HEK293 (cell line): ENCODE measurements around the gene CELA2A.
"Not testable (repeated sequence)": the region's sequence is repeated elsewhere in the genome, so short reads cannot be mapped to it uniquely, and the experiment has no call there.

Experiments
- CTCF ChIA-PET: fragments of 350-600 bp; formaldehyde crosslinking; extraction: SDS; loops from one replicate; lab custom pipeline; 2021; ENCODE audit warnings: antibody characterized with exemption; lab: Yijun Ruan, JAX
- POLR2A ChIA-PET: fragments of 300-600 bp; formaldehyde crosslinking; extraction: SDS; loops from one replicate; lab custom pipeline; 2020; ENCODE audit warnings: antibody characterized with exemption, inconsistent platforms; lab: Yijun Ruan, JAX
- H3K27ac ChIP-seq: fragments of 200-500 bp; sonication (Bioruptor generic); 2 replicates; pipeline ENCODE4 v1.5.1; 2014; ENCODE audit warnings: low read depth, low read length, control low read depth, inconsistent platforms; ENCODE audit errors: extremely low read depth
- H3K36me3 ChIP-seq, 2 experiments: fragments of 200-500 bp in 1 of 2; sonication (Bioruptor generic) in 1 of 2; 1 replicate in 1 of 2; 2 replicates in 1 of 2; pipeline ENCODE4 v1.5.1; 2014 to 2017; ENCODE audit warnings: inconsistent platforms in 2 of 2, low read length in 2 of 2; ENCODE audit not compliant: control insufficient read depth in 2 of 2, insufficient read depth in 1 of 2
- H3K4me1 ChIP-seq: fragments of 200-500 bp; sonication (Bioruptor generic); 2 replicates; pipeline ENCODE4 v1.5.1; 2014; ENCODE audit warnings: mild to moderate bottlenecking, low read length, inconsistent platforms; ENCODE audit not compliant: control insufficient read depth, insufficient read depth
- H3K4me3 ChIP-seq: 2 replicates; pipeline ENCODE4 v1.5.1; 2011; ENCODE audit warnings: low read depth, mild to moderate bottlenecking, control low read depth, low read length, moderate library complexity
- H3K9me3 ChIP-seq: fragments of 200-500 bp; sonication (Bioruptor generic); 2 replicates; pipeline ENCODE4 v1.5.1; 2014; ENCODE audit warnings: low read depth, low read length, inconsistent platforms; ENCODE audit not compliant: control insufficient read depth, insufficient read depth
- AEBP2 ChIP-seq: fragments of 450-650 bp; formaldehyde crosslinking; IDR thresholded peaks from 2 replicates; pipeline ENCODE4 v1.5.1; 2016; ENCODE audit warnings: missing biosample characterization, missing genetic modification characterization, borderline replicate concordance
- BCL11A ChIP-seq: fragments of 450-650 bp; formaldehyde crosslinking; IDR thresholded peaks from 2 replicates; pipeline ENCODE4 v1.5.1; 2016; ENCODE audit warnings: low read depth, missing biosample characterization, missing genetic modification characterization
- PBX3 ChIP-seq: sonication (generic); formaldehyde crosslinking; IDR thresholded peaks from 2 replicates; pipeline ENCODE4 v1.8.1; 2022; ENCODE audit warnings: mild to moderate bottlenecking, moderate library complexity, missing genetic modification reagents
- SP2 ChIP-seq: fragments of 450-650 bp; formaldehyde crosslinking; IDR thresholded peaks from 2 replicates; pipeline ENCODE4 v1.5.1; 2016; ENCODE audit warnings: missing biosample characterization, missing genetic modification characterization
- ZBTB49 ChIP-seq: fragments of 450-650 bp; formaldehyde crosslinking; IDR thresholded peaks from 2 replicates; pipeline ENCODE4 v1.5.1; 2016; ENCODE audit warnings: missing biosample characterization, missing genetic modification characterization, low read depth
- ZNF175 ChIP-seq: fragments of 450-650 bp; formaldehyde crosslinking; IDR thresholded peaks from 2 replicates; pipeline ENCODE4 v1.5.1; 2016; ENCODE audit warnings: missing biosample characterization, missing genetic modification characterization
- ZNF18 ChIP-seq: fragments of 450-650 bp; formaldehyde crosslinking; IDR thresholded peaks from 2 replicates; pipeline ENCODE4 v1.5.1; 2016; ENCODE audit warnings: missing biosample characterization, missing genetic modification characterization
- ZNF623 ChIP-seq: fragments of 450-650 bp; formaldehyde crosslinking; IDR thresholded peaks from 2 replicates; pipeline ENCODE4 v1.5.1; 2016; ENCODE audit warnings: missing biosample characterization, missing genetic modification characterization
- ZNF624 ChIP-seq: fragments of 450-650 bp; formaldehyde crosslinking; IDR thresholded peaks from 2 replicates; pipeline ENCODE4 v1.5.1; 2017; ENCODE audit warnings: missing biosample characterization, missing genetic modification characterization
- ZNF664 ChIP-seq: fragments of 450-650 bp; formaldehyde crosslinking; IDR thresholded peaks from 2 replicates; pipeline ENCODE4 v1.5.1; 2016; ENCODE audit warnings: missing biosample characterization, missing genetic modification characterization

The CELA2A gene

GRCh38 chr1:15479654-15480347, 23.3 kb downstream of the CELA2A start:
- no peak for TF ChIP-seq BCL11A (tag by site-specific recombination)
- no peak for TF ChIP-seq ZBTB49 (tag by site-specific recombination)
- peak; percentile 97 for TF ChIP-seq ZNF623 (tag by site-specific recombination)
- TF ChIP-seq ZNF175, result no peak
- H3K4me1 ChIP-seq, result no peaks in the 10 kb centered on the region
- POLR2A ChIA-PET, result no interaction called here

GRCh38 chr1:15482455-15482854, 25.9 kb downstream of the CELA2A start:
- CTCF ChIA-PET, POLR2A ChIA-PET, H3K36me3 ChIP-seq, H3K4me1 ChIP-seq, H3K4me3 ChIP-seq, H3K9me3 ChIP-seq, H3K27ac ChIP-seq: not testable (repeated sequence)

More at GRCh38 chr1:15479654-15480347, 23.3 kb downstream of the CELA2A start:
- Histone ChIP-seq H3K27ac (no peak overlapping the region), H3K9me3 (no peaks in the 10 kb centered on the region), H3K36me3 (no peaks in the 10 kb centered on the region), H3K4me3 (no peak overlapping the region)
- CTCF ChIA-PET, result interaction anchor here (0.7 kb wide), 1 partner anchor 157 kb away, joined by 3 read pairs; no protein-coding TSS in a partner anchor

GRCh38 chr1:15482983-15483543, 26.5 kb downstream of the CELA2A start:
- not testable (repeated sequence) for H3K4me3 ChIP-seq
- CTCF ChIA-PET, result interaction anchor here (0.7 kb wide), 2 partner anchors 17 to 218 kb away, joined by 3 read pairs; no protein-coding TSS in a partner anchor

GRCh38 chr1:15483971-15484370, 27.4 kb downstream of the CELA2A start:
- POLR2A ChIA-PET, result no interaction called here
- CTCF ChIA-PET, result interaction anchor here (0.6 kb wide), 1 partner anchor 193 kb away, joined by 3 read pairs; no protein-coding TSS in a partner anchor

More at GRCh38 chr1:15482983-15483543, 26.5 kb downstream of the CELA2A start:
- H3K9me3 ChIP-seq, H3K4me1 ChIP-seq, POLR2A ChIA-PET, H3K27ac ChIP-seq, H3K36me3 ChIP-seq: not testable (repeated sequence)

More at GRCh38 chr1:15483971-15484370, 27.4 kb downstream of the CELA2A start:
- Histone ChIP-seq H3K4me3 (no peak overlapping the region), H3K9me3 (no peaks in the 10 kb centered on the region), H3K4me1 (no peaks in the 10 kb centered on the region), H3K36me3 (no peaks in the 10 kb centered on the region), H3K27ac (no peak overlapping the region)
- TF ChIP-seq AEBP2 (tag by site-specific recombination) (no peak), ZNF664 (tag by site-specific recombination) (no peak), SP2 (tag by site-specific recombination) (no peak), ZNF18 (tag by site-specific recombination) (no peak), PBX3 (no peak), ZNF624 (no peak)
